GDM1 (cell line): ENCODE data around the gene QPCT.
"Not testable (repeated sequence)": the region's sequence is repeated elsewhere in the genome, so short reads cannot be mapped to it uniquely, and the experiment has no call there.

ENCODE experiments used
- DNase-seq: peaks from one replicate; lab custom pipeline; 2025; lab: John Stamatoyannopoulos, UW

The QPCT gene

DNA sequence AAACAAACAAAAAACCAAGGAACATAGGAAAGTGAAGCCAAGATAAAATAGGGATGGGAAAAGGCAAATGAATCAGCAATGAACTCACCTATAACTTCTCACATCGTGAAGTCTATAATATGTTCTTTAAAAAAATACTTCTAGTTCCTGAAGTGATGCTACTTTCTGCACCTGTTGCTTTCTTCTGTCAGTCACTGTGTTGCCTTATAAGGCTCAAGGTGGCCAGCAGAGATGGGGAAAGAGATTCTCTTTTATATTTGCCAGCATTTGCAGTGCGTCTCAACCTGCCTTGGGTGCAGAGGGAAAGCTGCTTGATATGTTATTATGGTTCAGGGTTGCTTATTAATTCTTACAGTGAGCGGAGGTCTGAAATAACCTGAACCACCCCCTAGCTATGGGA, 14.0 kb downstream of the QPCT start:
- DNase-seq, result no peak

DNA sequence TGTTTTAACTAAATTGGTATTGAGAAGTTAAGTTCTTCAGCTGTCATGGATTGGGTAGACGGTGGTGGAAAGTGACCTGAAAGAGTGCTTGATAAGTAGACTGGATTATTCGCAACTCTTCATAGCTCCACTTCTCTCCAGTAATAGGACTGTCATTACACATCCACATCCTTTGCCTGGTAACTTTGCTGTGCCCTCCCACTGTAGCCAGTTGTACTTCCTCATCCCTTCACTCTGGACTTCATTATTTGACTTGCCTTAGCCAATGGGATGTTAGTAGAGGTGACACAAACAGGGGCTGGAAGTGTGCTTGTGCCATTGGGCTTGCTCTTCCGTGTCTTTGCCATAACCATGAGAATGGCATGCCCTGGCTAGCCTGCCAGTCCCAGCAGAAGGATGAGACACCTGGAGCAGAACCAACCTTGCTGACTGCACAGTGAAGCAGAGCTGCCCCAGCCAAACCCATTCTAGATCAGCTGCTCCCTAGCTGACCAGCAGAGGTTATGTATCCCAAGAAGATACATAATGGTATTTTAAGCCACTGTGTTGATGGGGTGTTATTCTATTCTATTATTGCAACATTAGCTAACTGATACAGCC, 16.9 kb downstream of the QPCT start:
- no peak for DNase-seq

DNA sequence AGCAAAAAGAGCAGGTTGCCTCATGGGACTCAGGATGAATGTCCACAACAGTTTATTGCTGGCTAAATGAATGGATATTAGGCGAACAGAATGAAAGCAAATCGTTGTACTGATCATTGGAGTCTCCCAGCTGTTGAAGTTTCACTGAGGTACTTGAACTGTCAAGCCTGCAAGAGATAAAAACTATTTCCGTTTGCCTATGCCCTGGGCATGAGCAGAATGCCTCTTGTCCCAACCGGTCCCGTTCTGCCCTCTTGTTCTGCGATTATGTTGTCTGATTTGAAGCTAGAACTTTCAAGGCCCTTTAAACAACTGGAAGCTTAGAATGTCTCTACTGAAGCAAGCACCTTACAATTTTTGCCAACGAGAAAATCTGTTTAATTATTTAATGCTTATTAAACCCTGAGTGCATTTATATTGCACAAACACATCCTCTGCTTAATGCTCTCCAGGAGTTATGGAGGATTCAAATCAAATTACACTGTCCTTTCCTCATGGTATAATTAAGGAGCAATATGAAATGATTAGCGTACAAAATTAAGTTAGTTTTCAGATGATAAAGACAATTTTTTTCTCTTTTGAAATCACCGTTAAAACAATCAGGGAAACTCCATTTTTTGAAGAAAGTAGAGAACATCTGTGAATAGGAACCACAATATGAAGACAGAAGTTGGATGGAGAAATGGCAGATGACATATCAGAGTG, 17.7 kb downstream of the QPCT start:
- no peak for DNase-seq

DNA sequence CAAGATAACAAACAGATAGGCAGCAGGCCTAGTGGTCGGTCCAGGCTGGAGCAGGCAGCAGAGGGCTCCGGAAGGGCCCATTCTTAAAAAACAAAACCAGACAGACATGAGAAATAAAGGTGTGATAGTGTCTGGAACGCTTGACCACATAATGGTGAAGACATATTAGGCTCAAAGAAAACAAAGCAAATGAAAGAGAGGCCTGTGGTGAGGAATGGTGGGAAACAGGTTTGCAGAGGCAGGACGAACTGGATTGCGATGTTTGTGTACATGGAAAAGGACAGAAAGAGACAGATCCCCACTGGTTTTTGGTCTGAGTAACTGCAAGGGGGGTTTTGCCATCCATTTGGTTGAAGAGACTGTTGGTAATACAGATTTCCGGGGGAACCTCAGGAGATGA, 19.9 kb downstream of the QPCT start:
- DNase-seq, result no peak

DNA sequence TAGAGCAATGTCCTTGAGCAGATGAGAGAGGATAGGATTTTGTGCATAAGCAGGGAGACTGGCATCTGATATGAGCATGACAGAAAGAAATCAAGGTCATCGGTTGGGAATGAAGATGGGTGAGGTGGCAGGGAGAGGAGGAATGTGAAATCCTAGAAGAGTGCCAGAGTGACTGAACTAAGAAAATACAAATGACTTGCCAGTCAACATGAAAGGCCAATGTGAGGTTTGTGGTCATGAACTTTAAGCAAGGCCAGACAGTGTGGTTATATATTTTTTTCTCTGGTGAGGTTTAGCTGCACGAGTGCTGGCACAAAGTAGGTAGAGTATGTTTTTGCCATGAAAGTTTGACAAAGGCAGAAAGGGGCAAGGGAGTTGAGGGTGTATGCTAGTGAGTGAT, 21.2 kb downstream of the QPCT start:
- DNase-seq, result no peak

DNA sequence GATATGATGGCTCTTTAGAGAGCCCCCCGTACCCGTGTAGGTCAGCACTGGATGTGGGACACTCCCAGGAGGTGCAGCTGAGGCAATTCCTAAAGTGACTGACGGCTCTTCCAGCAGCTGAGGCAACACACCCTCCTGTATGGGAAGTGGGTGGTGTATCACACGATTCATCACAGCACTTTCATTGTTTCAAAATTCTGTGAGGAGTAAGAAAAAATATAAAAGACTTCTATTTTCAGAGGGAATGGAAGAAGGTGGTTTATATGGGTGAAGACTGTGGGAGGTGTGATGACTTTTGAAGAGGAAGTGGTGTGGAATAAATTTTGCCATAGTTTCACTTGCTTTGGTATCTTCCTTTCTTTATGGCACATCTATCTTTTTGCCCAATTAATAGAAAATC, 22.3 kb downstream of the QPCT start:
- DNase-seq, result no peak

DNA sequence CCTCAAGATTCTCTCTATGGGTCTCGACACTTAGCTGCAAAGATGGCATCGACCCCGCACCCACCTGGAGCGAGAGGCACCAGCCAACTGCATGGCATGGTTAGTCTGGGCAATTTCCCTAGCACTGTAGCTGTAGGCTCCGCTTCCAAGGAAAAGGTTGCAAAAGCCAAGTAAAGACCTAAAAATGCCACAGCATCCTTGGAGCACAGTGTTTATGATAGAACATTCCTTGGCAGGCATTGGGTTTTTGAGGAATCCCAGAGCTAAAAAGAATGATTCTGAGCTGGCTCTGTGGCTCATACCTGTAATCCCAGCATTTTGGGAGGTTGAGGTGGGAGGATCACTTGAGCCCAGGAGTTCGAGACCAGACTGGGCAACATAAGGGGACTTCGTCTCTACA, 22.9 kb downstream of the QPCT start:
- DNase-seq, result no peak

DNA sequence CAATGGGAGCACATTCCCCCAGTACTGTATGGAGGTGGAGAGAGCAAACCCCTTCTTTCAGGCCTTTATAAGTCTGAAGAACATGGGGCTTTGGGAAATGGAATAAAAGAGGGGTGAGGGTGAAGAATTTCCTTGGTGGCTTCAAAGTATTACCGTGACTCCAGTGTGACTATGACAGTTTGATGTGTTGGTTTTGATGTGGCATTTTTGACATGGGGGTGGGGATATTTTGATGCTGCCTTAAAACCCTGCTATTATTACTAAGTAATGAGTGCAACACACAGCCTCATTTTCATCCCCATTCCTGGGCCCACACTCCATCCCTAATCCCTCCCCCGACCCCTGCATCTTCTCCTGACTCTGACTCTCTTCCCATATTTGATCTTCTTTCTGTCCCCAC, 23.6 kb downstream of the QPCT start:
- DNase-seq, result no peak

DNA sequence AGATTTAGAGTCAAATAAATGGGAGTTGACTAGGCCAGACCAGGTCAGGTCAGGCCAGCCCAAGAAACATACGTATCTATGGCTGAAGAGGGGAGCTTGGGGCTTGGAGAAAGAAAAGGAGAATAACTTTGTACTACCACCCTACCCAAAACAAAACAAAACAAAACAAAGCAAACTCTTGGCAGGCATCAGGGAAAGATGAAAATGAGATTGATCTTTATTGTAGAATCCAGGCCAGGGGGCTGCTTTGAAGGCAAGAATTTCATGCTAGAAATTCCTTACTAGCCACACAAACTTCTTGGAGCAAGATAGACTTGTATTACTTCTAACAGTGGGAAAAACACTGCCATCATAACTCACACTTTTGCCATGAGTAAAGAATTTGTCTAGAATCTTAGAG, 26.2 kb downstream of the QPCT start:
- DNase-seq, result no peak

DNA sequence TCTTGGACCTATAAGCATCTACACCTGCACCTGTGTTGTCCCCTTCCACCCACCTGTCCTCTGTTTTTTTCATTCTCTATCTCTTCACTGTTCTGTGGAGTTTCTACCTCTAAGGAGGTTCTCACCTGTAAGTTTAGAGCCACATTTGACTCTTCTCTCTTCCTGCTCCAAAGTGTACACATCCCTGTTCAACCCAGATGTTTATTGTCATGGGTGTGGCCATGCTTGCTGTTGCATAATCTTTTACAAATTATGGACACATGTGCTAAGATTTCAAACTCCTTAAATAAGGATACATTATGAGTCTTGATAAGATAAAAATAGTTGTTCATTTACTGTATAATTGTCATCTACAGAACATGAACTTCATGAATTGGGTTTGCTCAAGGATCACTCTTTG, 27.6 kb downstream of the QPCT start:
- no peak for DNase-seq

DNA sequence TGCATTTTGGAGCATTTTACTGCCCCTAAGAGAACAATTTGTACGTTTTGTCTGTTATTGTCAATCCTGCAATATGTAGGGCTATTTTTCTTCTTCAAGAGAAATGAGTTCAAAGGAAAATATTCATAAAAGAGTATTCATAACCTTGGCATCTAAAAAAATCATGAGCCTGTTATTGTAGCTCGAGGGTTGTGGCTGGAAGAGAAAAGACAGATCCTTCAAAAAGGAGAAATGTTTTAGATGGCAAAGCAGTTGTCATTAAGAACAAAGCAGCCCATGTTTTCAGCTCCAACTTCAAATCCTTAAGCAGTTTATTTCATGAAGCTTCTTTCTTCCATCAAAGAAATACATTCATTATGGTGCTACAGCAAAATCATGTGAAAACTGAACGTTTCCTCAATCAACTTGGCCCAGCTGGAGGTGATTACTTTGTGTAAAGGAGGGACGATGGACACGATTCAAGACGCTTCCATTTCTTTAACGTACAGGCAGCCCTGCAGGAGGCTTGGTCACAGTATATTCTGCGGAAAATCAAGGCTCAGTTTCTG, 31.4 kb downstream of the QPCT start:
- no peak for DNase-seq

DNA sequence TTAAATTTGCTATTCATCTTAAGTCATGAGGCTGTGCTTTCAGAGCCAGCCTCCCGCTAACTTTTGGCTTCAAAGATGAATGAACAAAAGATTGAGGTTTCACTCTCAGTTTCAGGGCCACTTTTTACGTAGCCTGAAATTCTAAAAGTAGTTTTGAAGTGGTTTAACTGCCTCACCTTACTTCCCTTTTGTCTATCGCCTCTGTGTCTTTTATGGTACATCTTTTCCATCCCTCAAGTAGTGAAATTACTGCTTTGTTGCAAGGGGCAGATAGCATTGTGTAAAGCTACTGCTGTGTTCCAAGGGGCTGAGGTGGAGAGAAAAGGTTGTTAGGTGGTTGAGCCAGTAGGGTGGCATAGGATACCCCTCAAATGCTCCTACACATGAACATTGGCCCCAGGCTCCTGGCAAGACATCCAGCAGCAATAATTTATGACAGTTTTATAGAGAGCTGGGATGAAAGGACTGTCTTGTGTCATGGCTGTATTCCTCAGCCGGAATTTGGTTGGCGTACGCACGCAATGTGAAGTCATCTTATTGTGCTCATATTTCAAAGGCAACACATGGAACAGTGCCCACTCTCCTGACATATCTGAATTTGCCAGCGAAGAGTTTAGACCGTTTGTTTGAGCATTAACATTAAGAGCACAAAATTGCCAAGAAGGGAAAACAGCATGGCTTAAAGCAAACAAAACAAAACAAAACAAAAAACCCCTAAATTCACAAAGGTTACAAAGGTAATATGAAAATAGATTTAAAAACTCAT, 32.2 kb downstream of the QPCT start:
- DNase-seq, result no peak

DNA sequence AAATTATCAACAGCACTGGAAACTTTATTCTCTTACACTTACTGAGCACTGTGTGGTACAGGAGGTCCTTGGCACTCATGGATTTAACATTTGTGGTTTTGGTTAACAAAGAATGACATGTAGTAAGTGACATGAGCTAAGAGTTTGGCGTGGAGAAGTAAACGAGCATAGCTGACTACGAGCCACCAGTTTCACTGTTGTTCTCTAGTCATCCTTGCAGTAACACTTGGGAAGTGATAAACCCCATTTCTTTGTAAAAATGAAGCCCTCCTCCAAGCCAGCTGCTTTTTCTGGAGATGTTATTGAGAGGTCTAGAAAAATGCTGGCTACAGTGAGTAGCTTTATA, 32.7 kb downstream of the QPCT start:
- DNase-seq, result peak; percentile 48

DNA sequence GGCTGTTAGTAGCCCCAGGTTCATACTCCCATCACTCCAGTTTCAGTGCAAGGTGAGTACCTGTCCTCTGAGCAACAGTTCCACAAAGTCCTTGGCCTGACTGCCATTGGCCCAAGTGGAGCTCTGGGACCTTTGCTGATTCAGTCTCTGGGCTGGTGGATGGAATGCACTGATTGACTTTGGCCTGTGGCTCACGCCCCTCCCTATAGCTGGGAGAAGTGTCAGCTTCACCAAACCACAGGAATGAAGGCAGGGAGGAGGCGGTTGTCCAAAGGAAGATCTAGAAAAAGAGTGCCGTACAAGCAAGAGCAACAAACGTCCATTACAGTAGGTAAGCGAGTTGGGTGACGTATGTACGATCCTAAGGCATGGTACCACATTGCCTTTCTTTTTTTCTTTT, 34.0 kb downstream of the QPCT start:
- DNase-seq, result no peak

DNA sequence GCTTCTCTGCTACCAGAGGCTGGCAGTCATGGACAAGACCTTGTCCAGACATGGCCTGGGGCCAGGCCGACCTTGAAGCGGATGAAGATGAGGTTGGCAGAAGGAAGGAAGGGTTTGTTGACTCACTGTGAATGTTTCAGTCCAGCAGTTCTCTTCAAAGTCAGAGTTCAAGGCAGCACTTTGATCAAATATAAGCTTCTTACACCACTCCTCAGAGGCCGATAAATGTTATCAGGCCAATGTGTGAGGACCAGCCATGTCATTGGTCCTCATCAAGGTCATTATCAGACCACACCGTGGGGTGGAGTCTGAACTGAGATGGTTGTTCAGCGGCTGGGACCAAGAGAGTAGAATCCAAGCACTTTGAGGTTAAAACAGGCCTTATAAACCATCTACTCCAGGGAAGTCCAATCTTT, 35.5 kb downstream of the QPCT start:
- no peak for DNase-seq

DNA sequence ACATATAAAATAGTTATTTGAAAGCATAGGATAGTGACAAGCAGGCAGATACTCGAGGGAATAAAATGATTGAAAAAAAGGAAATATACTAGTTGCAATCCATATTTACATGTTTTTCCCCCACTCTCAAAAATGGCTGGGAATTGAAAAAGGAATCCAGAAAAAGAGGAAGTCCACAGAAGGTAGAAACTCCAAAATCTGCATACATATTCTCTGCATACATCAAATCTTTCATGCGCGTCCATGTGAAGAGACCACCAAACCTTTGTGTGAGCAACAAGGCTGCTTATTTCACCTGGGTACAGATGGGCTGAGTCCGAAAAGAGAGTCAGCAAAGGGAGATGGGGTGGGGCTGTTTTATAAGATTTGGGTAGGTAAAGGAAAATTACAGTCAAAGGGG, 36.4 kb downstream of the QPCT start:
- not testable (repeated sequence) for DNase-seq

DNA sequence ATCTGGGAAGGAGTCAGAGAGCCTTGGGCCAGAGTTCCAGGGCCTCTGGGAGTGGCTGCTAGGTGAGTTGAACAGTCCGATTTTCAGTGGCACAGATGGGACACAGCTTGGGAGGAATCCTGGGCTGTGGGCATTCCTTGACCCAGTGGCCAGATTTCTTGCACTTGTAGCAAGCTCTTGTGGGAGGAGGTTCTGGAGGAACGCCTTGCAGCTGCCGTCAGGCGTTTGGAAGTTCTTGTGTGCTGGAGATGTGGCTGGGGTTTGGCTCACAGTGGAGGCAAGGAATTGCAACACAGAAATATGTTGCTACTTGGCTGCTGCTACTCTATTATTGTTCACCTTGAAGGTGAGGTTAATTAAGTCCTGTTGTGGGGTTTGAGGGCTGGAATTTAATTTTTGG, 39.8 kb downstream of the QPCT start:
- not testable (repeated sequence) for DNase-seq

DNA sequence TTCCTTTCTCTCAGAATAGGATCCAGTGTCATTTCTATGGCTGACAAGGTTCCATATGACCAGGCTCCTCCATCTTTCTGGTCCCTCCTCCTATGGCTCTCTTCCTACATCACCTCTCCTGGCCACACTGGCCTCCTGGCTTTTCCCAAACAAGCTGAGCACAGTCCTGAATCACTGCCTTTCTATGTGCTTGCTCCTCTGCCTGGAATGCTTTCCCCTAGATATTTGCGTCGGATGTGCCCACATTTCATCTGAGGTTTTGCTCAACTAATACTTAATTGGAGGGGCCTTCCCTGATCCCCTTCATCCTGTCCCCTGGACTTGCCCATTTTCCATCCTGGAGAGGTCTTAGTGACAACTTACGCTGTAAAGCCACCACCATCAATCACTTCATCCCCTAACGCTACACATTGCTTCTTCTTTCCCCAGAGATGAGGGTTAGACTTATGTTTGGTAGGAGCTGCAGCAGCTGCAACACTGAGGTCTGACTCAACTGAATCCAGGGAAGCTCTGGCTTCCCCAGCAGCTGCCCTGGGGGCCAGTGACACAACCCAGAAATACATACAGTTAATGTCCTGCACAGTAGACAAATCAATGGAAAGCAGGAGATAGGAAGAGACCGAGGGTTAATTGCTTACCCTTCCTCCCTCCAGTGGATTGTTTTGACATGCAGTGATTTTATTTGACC, 42.9 kb downstream of the QPCT start:
- no peak for DNase-seq

DNA sequence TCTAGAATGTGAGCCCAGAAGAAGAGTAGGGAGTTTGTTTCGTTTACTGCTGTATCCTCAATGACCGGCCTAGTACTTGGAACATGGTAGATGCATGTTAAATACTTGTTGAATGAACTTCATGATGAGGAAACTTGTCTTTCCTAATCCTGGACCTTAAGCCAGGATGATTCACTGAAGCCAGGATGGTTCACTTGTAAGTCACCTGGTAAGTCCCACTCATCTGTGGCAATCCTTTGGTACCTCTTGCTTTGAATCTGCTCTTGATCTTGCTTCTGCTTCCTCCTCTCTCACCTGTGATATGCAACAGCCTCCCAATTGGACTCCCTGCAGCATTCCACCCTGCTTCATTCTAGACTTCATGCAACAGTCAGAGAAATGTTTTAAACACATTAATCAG, 43.6 kb downstream of the QPCT start:
- no peak for DNase-seq

DNA sequence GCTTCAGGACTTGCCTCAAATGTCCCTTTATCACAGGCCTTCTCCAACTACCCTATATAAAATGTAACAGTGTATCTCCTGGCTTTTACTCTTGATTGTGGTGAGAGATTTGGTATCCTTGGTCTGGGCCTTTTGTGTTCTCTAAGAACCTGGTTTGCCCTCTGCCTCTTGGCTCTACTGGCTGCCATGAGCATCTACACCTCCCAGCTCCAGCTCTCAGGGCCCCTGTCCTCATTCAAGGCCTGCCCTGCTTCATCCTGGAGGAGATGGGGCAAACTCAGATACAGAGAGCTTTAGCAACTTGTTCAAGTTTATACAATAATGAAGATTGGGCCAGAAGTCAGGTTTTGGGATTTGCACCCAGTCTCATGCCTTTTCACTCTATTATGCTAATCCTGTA, 45.0 kb downstream of the QPCT start:
- no peak for DNase-seq

DNA sequence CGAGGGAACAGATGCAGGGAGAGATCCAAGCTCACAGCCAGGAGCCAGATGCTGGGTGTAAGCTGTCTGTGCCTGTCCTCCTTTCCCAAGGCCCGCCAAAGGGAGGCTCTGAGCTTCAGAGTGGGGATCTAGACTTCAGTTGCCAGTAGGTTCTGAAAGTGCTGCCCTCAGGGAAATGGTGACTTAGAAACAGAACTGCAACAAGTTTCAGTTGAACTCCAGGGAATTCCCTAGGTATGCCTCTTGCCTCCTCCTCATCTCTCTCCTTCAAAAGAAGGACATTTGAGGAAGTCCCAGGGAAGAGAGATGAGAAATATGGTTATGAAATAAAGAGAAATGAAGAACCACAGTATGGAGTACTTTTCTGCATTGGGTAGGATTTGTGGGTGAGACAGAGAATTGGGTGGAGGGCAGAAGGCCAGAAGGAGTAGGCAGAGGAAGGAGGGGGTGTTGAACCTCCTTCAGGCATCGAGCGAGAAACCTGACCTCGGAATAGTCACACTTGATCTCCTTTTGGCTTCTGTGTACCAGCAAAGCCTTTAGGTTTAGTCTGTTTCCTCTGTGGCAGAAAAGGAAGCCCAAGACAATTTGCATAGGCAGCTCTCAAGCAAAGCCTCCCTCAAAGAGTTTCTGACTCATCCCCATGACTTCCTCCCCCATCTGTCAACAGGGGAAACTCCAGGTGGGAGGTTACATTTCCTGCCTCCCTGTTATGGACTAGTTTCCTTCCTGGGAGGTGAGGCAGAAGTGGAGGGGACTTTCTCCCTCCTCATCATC, 45.7 kb downstream of the QPCT start:
- DNase-seq, result peak; percentile 68

DNA sequence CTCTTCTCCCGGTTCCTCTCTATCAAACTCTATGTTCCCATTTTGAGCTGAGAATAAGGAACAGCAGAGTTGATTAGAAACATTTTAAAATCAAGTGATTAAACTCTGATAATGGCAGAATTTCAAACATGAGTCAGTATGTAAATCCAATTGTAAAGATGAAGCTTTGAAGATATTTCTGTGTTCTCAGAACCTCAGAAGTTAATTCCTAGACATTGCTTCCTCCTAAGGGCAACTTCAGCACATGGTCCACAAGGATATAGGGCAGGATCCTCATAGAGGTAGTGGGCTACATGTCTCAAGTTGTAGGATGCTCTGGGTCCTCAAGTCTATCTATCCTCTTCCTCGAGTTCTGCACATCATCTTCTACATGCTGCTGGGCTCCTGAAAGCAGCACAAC, 46.3 kb downstream of the QPCT start:
- DNase-seq, result no peak
